ENCODE data around the gene PPRC1. TPM values are rescaled to one million over a fixed set of nuclear protein-coding genes. Genes with fewer than 3 reads are reported as not detected.
A peak's percentile ranks its signal among the peaks of the same experiment; 100 is the strongest.

PPRC1 gene
- total and polyA plus RNA-seq, 8 donors = 11.7 to 31.2 (median 19.0) TPM

GRCh38 chr10:102111276-102111675, 21.6 kb upstream of the PPRC1 start:
- intact Hi-C loops (cut with DNase I) = no loop called here

DNA sequence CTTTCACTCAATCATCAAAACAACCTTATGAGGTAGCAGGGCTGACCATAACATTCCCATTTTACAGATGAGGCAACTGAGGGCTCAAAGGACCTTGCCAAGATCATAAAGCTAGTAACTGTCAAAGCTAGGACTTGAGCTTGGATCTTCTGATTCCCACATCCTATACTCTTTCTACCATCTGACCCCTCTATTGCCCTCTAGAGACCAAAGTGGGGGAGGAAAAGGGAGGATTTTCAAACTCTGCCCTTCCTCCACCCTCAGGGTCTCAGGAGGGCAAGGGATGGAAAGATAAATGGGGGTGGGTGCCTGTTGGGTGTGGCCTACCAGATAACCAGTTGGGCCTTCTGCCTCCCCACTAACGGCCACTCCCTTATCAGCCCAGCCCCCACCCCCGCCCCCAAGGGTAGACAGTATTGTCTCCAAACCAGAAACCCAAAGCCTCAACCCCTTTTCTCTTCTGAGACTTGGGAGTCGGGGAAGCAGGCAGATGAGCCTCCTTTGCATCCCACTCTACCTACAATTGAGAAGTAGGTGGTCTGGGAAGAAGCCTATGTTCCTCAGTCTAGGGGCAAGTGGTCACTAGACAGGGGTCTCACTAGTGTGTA, 20.5 kb upstream of the PPRC1 start:
- TF ChIP-seq CTCF (IDR thresholded peaks at IDR 0.05) = no peak
- no peak overlapping the region for H3K4me3 ChIP-seq
- H3K4me1 ChIP-seq = peaks cover 5 to 34% (median 15%) of the 10 kb centered on the region in 3 donors
- H3K9me3 ChIP-seq = no peaks in the 10 kb centered on the region
- FAIRE-seq = no peak
- H3K27ac ChIP-seq = no peak overlapping the region
- ATAC-seq = no peak
- H3K36me3 ChIP-seq = peaks cover 0 to 37% (median 7%) of the 10 kb centered on the region in 3 donors
- intact Hi-C loops (cut with DNase I) = no loop called here
- WGBS, 2 donors = 65 to 72% methylated on average over 3 of the region's 3 CpGs
- DNase-seq = no peak
- no peaks in the 10 kb centered on the region for H3K27me3 ChIP-seq

More at GRCh38 chr10:102111276-102111675, 21.6 kb upstream of the PPRC1 start:
- peaks cover 0 to 40% (median 7%) of the 10 kb centered on the region in 3 donors for H3K36me3 ChIP-seq
- no peaks in the 10 kb centered on the region for H3K27me3 ChIP-seq
- no peak for FAIRE-seq
- DNase-seq = no peak
- no peak overlapping the region for H3K27ac ChIP-seq
- peaks cover 5 to 23% (median 7%) of the 10 kb centered on the region in 3 donors for H3K4me1 ChIP-seq
- ATAC-seq = no peak
- H3K9me3 ChIP-seq = no peaks in the 10 kb centered on the region
- no peak for TF ChIP-seq CTCF (IDR thresholded peaks at IDR 0.05)
- 92 to 98% methylated on average over 12 of the region's 12 CpGs for WGBS, 2 donors
- no peak overlapping the region for H3K4me3 ChIP-seq

DNA sequence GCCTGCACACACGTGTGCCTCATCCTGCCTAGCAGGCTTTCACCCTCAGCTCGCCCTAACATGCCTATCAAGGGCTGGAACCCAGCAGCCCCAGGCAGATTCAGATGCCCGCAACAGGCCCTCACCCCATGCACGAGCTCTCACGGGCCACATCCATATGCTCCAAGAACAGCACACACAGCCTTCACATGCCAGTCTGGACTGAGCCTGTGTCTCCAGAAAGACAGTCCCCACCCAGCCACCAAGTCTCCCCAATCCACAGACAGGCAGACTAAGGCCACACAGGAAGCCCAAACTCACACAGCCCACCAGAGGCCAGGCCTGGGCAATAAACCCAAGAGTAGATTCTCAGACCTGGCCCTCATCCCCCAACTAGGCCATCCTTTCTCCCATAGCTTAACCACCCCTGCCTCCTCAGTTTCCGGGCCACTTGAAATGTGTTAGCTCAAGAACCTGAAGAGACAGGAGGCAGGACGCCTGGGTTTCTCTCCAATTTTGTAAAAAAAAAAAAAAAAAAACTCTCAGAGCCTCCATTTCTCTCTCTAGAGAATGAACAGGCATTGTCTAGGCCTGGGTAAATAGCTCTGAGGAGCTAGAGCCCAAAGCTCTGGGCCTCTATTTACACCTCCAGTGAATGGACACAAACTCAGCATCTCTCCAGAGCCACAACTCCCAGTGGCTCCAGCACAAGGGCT, 19.4 kb upstream of the PPRC1 start:
- no peak for TF ChIP-seq CTCF (IDR thresholded peaks at IDR 0.05)
- Histone ChIP-seq H3K9me3 (no peaks in the 10 kb centered on the region), H3K4me3 (peak overlapping the region in 2 of 4 donors; percentile 60 to 78), H3K4me1 (peaks cover 15 to 45% (median 26%) of the 10 kb centered on the region in 3 donors), H3K27ac (no peak overlapping the region), H3K36me3 (peaks cover 0 to 27% (median 7%) of the 10 kb centered on the region in 3 donors), H3K27me3 (no peaks in the 10 kb centered on the region)
- DNase-seq (no peak), ATAC-seq (no peak), FAIRE-seq (no peak)
- 63 to 69% methylated on average over 7 of the region's 7 CpGs for WGBS, 2 donors
- intact Hi-C loops (cut with DNase I) = no loop called here

- intact Hi-C loops (cut with DNase I) = no loop called here
- Histone ChIP-seq H3K9me3 (no peaks in the 10 kb centered on the region), H3K4me3 (peak overlapping the region; percentile 56 to 78 (median 68)), H3K27ac (peak overlapping the region in 3 of 4 donors; percentile 38 to 89 (median 81)), H3K27me3 (no peaks in the 10 kb centered on the region), H3K4me1 (peaks cover 20 to 51% (median 30%) of the 10 kb centered on the region in 3 donors), H3K36me3 (peaks cover 0 to 19% (median under 1%) of the 10 kb centered on the region in 3 donors)
- DNase-seq = peak in 3 of 6 donors; percentile 34 to 69 (median 67)
- WGBS, 2 donors = 2 to 6% methylated on average over 14 to 45 of the region's 45 CpGs
- FAIRE-seq = no peak
- ATAC-seq = peak; percentile 4 to 22 (median 10)
- TF ChIP-seq CTCF (IDR thresholded peaks at IDR 0.05) = no peak
Measured at GRCh38 chr10:102113956-102114857, 18.6 kb upstream of the PPRC1 start.

All from pancreas (tissue), 10 donors.